K562 (cell line): Measurements from ENCODE around the gene TMC5. TPM values are rescaled to one million over a fixed set of nuclear protein-coding genes. Genes with fewer than 3 reads are reported as not detected.
A peak's percentile ranks its signal among the peaks of the same experiment; 100 is the strongest.

Experiments
- ADNP ChIP-seq: fragments of 200-800 bp; sonication (Bioruptor generic); IDR thresholded peaks from 2 replicates; pipeline ENCODE4 v1.6.1; 2016; ENCODE audit warnings: missing genetic modification characterization, missing compliant biosample characterization
- BMI1 ChIP-seq: fragments of 150-350 bp; IDR thresholded peaks from 2 replicates; pipeline ENCODE4 v1.6.1; 2014; ENCODE audit warnings: low read length
- CHD7 ChIP-seq: fragments of 200-600 bp; sonication (generic); IDR thresholded peaks from one replicate; pipeline ENCODE4 v1.6.1; 2012; ENCODE audit warnings: mild to moderate bottlenecking, low read depth, low read length, inconsistent platforms
- HOXB6 ChIP-seq: fragments of 250-450 bp; sonication (Bioruptor Pico); IDR thresholded peaks from 2 replicates; pipeline ENCODE4 v1.5.1; 2022; ENCODE audit warnings: mild to moderate bottlenecking, borderline replicate concordance
- MECOM ChIP-seq: fragments of 250-450 bp; sonication (Bioruptor Pico); IDR thresholded peaks from 2 replicates; pipeline ENCODE4 v1.8.0; 2022; ENCODE audit warnings: inconsistent platforms
- MTA3 ChIP-seq: fragments of 450-650 bp; formaldehyde crosslinking; IDR thresholded peaks from 2 replicates; pipeline ENCODE4 v1.6.1; 2017; ENCODE audit warnings: mild to moderate bottlenecking, borderline replicate concordance
- MYNN ChIP-seq, 2 experiments: sonication (generic); formaldehyde crosslinking in 1 of 2; IDR thresholded peaks; 2 replicates each; pipeline versions ENCODE4 v1.5.0 to v1.6.1; 2016 to 2020; ENCODE audit warnings: antibody characterized with exemption in 1 of 2, missing genetic modification reagents in 1 of 2
- POLR2AphosphoS2 ChIP-seq: IDR thresholded peaks from 2 replicates; pipeline ENCODE4 v1.6.1; 2012; ENCODE audit warnings: low read length, improper control_type of control experiment
- RBM15 ChIP-seq: fragments of 200-400 bp; formaldehyde crosslinking; IDR thresholded peaks from 2 replicates; pipeline ENCODE4 v1.6.1; 2018; ENCODE audit warnings: mild to moderate bottlenecking, low read length, moderate library complexity; ENCODE audit not compliant: insufficient read depth
- SAFB ChIP-seq: fragments of 200-400 bp; formaldehyde crosslinking; IDR thresholded peaks from 2 replicates; pipeline ENCODE4 v1.6.1; 2017; ENCODE audit warnings: low read depth, low read length, borderline replicate concordance
- SOX6 ChIP-seq: fragments of 450-650 bp; IDR thresholded peaks from 2 replicates; pipeline ENCODE4 v1.6.1; 2014; ENCODE audit warnings: mild to moderate bottlenecking
- SP1 ChIP-seq: sonication (generic); formaldehyde crosslinking; IDR thresholded peaks from 2 replicates; pipeline ENCODE4 v1.8.1; 2022; ENCODE audit warnings: mild to moderate bottlenecking, missing genetic modification reagents
- ZNF695 ChIP-seq: fragments of 450-650 bp; formaldehyde crosslinking; IDR thresholded peaks from 2 replicates; pipeline ENCODE4 v1.4.0; 2020; ENCODE audit warnings: mild to moderate bottlenecking, moderate library complexity
- polyA plus RNA-seq, 8 experiments: library from polyadenylated mRNA; depleted of rRNA in 4 of 8; stranded (reverse) in 5 of 8; unstranded in 3 of 8; fragments of >200 nt; fragmentation: Nextera tagmentation in 2 of 8; fragmentation: Illumina TruSeq in 1 of 8; extraction: Ambion mirVana in 2 of 8; extraction: Trizol in 1 of 8; gene quantifications; 2 replicates each; pipeline versions ENCODE4 v1.2.1 to v1.2.3, GENCODE V29; 2011 to 2014; ENCODE audit warnings: inconsistent platforms in 1 of 8, missing spikeins in 1 of 8
- total RNA-seq, 7 experiments: library from RNA; depleted of rRNA in 6 of 7; stranded (reverse); fragments of >200 nt in 6 of 7; fragmentation: Illumina TruSeq in 2 of 7; extraction: Trizol in 2 of 7; gene quantifications; 2 replicates each; pipeline versions ENCODE4 v1.2.1 to v1.2.3, GENCODE V29; 2011 to 2021; ENCODE audit warnings: low replicate concordance in 1 of 7

TMC5 gene
- total and polyA plus RNA-seq, 9 of the 15 experiments (the other 6 are each of a cell fraction or from before 2014, with no cell fraction given), result 0.83 to 2.6 (median 1.6) TPM

DNA sequence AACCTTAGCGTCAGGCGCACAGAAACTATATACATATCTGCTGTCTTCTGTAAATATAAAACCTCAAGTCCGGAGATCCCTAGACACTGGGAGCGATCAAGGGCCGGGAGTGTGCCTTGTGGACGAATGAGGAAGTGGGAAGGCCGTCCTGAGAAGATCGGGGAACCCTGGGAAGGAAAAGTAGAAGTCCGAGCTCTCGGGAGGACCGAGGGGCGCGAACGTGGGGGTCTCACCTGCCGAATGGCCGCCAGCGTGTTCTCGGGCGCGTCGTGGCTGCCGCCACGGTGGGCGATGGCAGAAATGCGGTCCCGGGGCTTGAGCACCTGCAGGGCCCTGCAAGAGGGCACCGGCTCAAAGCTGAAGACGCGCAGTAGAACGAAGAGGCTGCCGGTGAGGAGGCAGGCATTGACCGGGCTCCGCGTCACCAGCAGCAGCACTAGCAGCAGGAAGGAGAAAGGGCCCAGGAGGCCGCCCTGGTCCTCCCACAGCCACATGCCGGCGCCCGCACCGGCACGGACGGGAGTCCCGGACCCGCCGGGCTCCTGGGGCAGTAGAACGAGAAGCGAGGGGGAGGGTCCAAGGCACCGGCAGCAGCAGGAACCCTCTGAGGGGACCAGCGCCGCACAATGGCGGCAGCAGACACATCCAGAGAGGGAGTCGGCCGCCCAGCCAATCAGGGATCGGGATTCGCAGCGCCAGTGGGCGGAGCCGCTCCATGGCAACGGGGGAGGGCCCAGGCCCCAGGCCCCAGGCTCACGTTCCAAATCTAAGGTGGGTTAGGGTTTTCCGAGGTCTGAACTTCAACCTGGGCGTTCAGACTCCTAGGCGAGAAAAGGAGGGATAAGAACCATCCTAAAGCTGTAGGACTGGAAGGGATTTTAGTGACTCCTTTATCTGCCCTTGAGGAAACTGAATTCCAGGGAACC is 104.1 kb downstream of the TMC5 start, which contains the start of gene GDE1 (continued):
- no peak for TF ChIP-seq CHD7
- TF ChIP-seq MYNN (IDR thresholded peaks at IDR 0.05), result no peak
- no peak for TF ChIP-seq MYNN (CRISPR knock-in tag; IDR thresholded peaks at IDR 0.05)
- no peak for TF ChIP-seq ZNF695 (CRISPR knock-in tag)
- TF ChIP-seq SOX6, result 0 out of 2 replicates have a peak, but pooled peaks have one; percentile 10
- no peak for TF ChIP-seq SAFB
- TF ChIP-seq RBM15, result no peak
- TF ChIP-seq SP1 (CRISPR knock-in tag), result peak; percentile 13; the same call in 1 of the 2 replicates
- TF ChIP-seq POLR2AphosphoS2, result no peak
- TF ChIP-seq HOXB6, result no peak
- TF ChIP-seq MTA3, result peak; percentile 72; the same call in 1 of the 2 replicates
- no peak for TF ChIP-seq MECOM (CRISPR knock-in tag)
- TF ChIP-seq ADNP (tag), result no peak
- TF ChIP-seq BMI1, result peak; percentile 57; the same call in 1 of the 2 replicates
